HepG2 (cell line): ENCODE data around the gene TDRD3. TPM values are rescaled to one million over a fixed set of nuclear protein-coding genes. Genes with fewer than 3 reads are reported as not detected.

Source experiments
- ATAD3A ChIP-seq: sonication (generic); formaldehyde crosslinking; IDR thresholded peaks from 2 replicates; pipeline ENCODE4 v1.4.0; 2020; ENCODE audit warnings: missing genetic modification reagents
- ATF3 ChIP-seq: sonication (generic); formaldehyde crosslinking; IDR thresholded peaks from 2 replicates; pipeline ENCODE4 v1.4.0; 2020; ENCODE audit warnings: missing genetic modification reagents
- ATF5 ChIP-seq: sonication (generic); formaldehyde crosslinking; IDR thresholded peaks from 2 replicates; pipeline ENCODE4 v1.4.0; 2020; ENCODE audit warnings: mild to moderate bottlenecking, low read depth, missing genetic modification reagents
- CC2D1A ChIP-seq: sonication (generic); formaldehyde crosslinking; IDR thresholded peaks from 2 replicates; pipeline ENCODE4 v1.8.1; 2023; ENCODE audit warnings: mild to moderate bottlenecking, missing genetic modification reagents
- CHCHD3 ChIP-seq: sonication (generic); formaldehyde crosslinking; IDR thresholded peaks from 2 replicates; pipeline ENCODE4 v1.8.0; 2022; ENCODE audit warnings: mild to moderate bottlenecking, missing genetic modification reagents, moderate library complexity
- CSRNP2 ChIP-seq: sonication (generic); formaldehyde crosslinking; conservative IDR thresholded peaks from 2 replicates; pipeline ENCODE4 v1.8.0; 2022; ENCODE audit warnings: low read depth, missing genetic modification reagents
- DMAP1 ChIP-seq: IDR thresholded peaks from 2 replicates; pipeline ENCODE4 v1.6.1; 2016
- ETV5 ChIP-seq: IDR thresholded peaks from 2 replicates; pipeline ENCODE4 v1.6.1; 2018; ENCODE audit warnings: missing biosample characterization, missing genetic modification reagents, inconsistent platforms, borderline replicate concordance
- FOSL2 ChIP-seq: sonication (generic); formaldehyde crosslinking; IDR thresholded peaks from 2 replicates; pipeline ENCODE4 v1.4.0; 2020; ENCODE audit warnings: missing genetic modification reagents
- GTF3A ChIP-seq: sonication (generic); formaldehyde crosslinking; conservative IDR thresholded peaks from 2 replicates; pipeline ENCODE4 v1.4.0; 2020; ENCODE audit warnings: mild to moderate bottlenecking, missing genetic modification reagents
- HDAC1 ChIP-seq: sonication (generic); formaldehyde crosslinking; IDR thresholded peaks from 2 replicates; pipeline ENCODE4 v1.5.1; 2020; ENCODE audit warnings: mild to moderate bottlenecking, missing genetic modification reagents
- HOMEZ ChIP-seq: IDR thresholded peaks from 2 replicates; pipeline ENCODE4 v1.6.1; 2016; ENCODE audit warnings: low read depth
- NR2F6 ChIP-seq, 2 experiments: IDR thresholded peaks; 2 replicates each; pipeline ENCODE4 v1.6.1; 2016; ENCODE audit warnings: antibody characterized with exemption in 1 of 2, mild to moderate bottlenecking in 1 of 2
- POGZ ChIP-seq: sonication (generic); formaldehyde crosslinking; IDR thresholded peaks from 2 replicates; pipeline ENCODE4 v1.4.0; 2020; ENCODE audit warnings: mild to moderate bottlenecking, missing genetic modification reagents
- POLR2AphosphoS5 ChIP-seq: IDR thresholded peaks from 2 replicates; pipeline ENCODE4 v1.6.1; 2012; ENCODE audit warnings: low read depth, low read length
- RCOR2 ChIP-seq: IDR thresholded peaks from 2 replicates; pipeline ENCODE4 v1.6.1; 2016; ENCODE audit warnings: missing biosample characterization, missing genetic modification reagents
- SKI ChIP-seq: fragments of 450-650 bp; IDR thresholded peaks from one replicate; pipeline ENCODE4 v1.6.1; 2018; ENCODE audit warnings: mild to moderate bottlenecking; ENCODE audit not compliant: partially characterized antibody
- SOX6 ChIP-seq, 2 experiments: fragments of 450-650 bp in 1 of 2; sonication (generic) in 1 of 2; formaldehyde crosslinking in 1 of 2; IDR thresholded peaks; 2 replicates each; pipeline versions ENCODE4 v1.4.0 to v1.6.1; 2017 to 2020; ENCODE audit warnings: antibody characterized with exemption in 1 of 2, mild to moderate bottlenecking in 1 of 2, missing genetic modification reagents in 1 of 2
- ZNF24 ChIP-seq: fragments of 450-650 bp; IDR thresholded peaks from 2 replicates; pipeline ENCODE4 v1.6.1; 2017; ENCODE audit warnings: antibody characterized with exemption, mild to moderate bottlenecking
- ZNF331 ChIP-seq: sonication (generic); formaldehyde crosslinking; IDR thresholded peaks from 2 replicates; pipeline ENCODE4 v1.4.0; 2020; ENCODE audit warnings: missing genetic modification reagents
- ZNF343 ChIP-seq: sonication (generic); formaldehyde crosslinking; IDR thresholded peaks from 2 replicates; pipeline ENCODE4 v1.4.0; 2020; ENCODE audit warnings: mild to moderate bottlenecking, missing genetic modification reagents
- ZNF678 ChIP-seq: sonication (generic); formaldehyde crosslinking; IDR thresholded peaks from 2 replicates; pipeline ENCODE4 v1.4.0; 2020; ENCODE audit warnings: mild to moderate bottlenecking, missing genetic modification reagents
- ZNF704 ChIP-seq: sonication (generic); formaldehyde crosslinking; IDR thresholded peaks from 2 replicates; pipeline ENCODE4 v1.8.1; 2023; ENCODE audit warnings: mild to moderate bottlenecking, inconsistent platforms, moderate library complexity, missing genetic modification reagents, borderline replicate concordance
- ZNF782 ChIP-seq: sonication (generic); formaldehyde crosslinking; IDR thresholded peaks from 2 replicates; pipeline ENCODE4 v1.4.0; 2020; ENCODE audit warnings: missing genetic modification reagents, mild to moderate bottlenecking, borderline replicate concordance
- polyA plus RNA-seq, 8 experiments: library from polyadenylated mRNA; depleted of rRNA in 3 of 8; stranded (reverse) in 7 of 8; unstranded in 1 of 8; fragments of >200 nt; fragmentation: Illumina TruSeq in 4 of 8; extraction: Trizol in 4 of 8; gene quantifications; 2 replicates each; pipeline versions ENCODE4 v1.2.1 to v1.2.3, GENCODE V29; 2011 to 2016; ENCODE audit warnings: low read depth in 4 of 8, missing spikeins in 1 of 8, mixed read lengths in 1 of 8; ENCODE audit not compliant: insufficient read depth in 1 of 8
- total RNA-seq, 5 experiments: library from RNA; depleted of rRNA; stranded (reverse); fragments of >200 nt; fragmentation: Illumina TruSeq; extraction: Trizol; gene quantifications; 2 replicates each; pipeline ENCODE4 v1.2.3, GENCODE V29; 2016; ENCODE audit warnings: low read depth in 1 of 5

Gene TDRD3
- total and polyA plus RNA-seq, 2 of the 13 experiments (the other 11 are each of a cell fraction or from before 2014, with no cell fraction given), result 4.7 to 11.8 TPM

GRCh38 chr13:60572003-60572798 is 175.2 kb downstream of the TDRD3 start (continued):
- TF ChIP-seq ZNF331 (CRISPR knock-in tag) (peak; percentile 47; the same call in 1 of the 2 replicates), ZNF704 (CRISPR knock-in tag) (no peak), ETV5 (peak; percentile 85), HOMEZ (CRISPR knock-in tag) (peak; percentile 82; the same call in 1 of the 2 replicates), ATF5 (CRISPR knock-in tag) (no peak), ZNF343 (CRISPR knock-in tag) (no peak), CC2D1A (no peak), ZNF678 (CRISPR knock-in tag) (no peak), GTF3A (CRISPR knock-in tag) (no peak), ATAD3A (no peak), FOSL2 (CRISPR knock-in tag) (peak; percentile 92), CSRNP2 (no peak), SOX6 (IDR thresholded peaks at IDR 0.05) (no peak), SOX6 (CRISPR knock-in tag; IDR thresholded peaks at IDR 0.05) (peak; percentile 72), SKI (no peak), NR2F6 (IDR thresholded peaks at IDR 0.05) (peak; percentile 82), NR2F6 (CRISPR knock-in tag; IDR thresholded peaks at IDR 0.05) (peak; percentile 83), DMAP1 (CRISPR knock-in tag) (no peak), ZNF782 (CRISPR knock-in tag) (no peak), POGZ (peak; percentile 84), ZNF24 (no peak), CHCHD3 (CRISPR knock-in tag) (no peak), RCOR2 (no peak), POLR2AphosphoS5 (no peak), ATF3 (CRISPR knock-in tag) (0 out of 2 replicates have a peak, but pooled peaks have one; percentile 13), HDAC1 (CRISPR knock-in tag) (0 out of 2 replicates have a peak, but pooled peaks have one; percentile 16)
